IMR-90 (cell line): ENCODE results near the gene FGGY. TPM values are rescaled to one million over a fixed set of nuclear protein-coding genes. Genes with fewer than 3 reads are reported as not detected.
A peak's percentile ranks its signal among the peaks of the same experiment; 100 is the strongest.

Experiments
- ATAC-seq: fragments of 200-7000 bp; cut with Tn5 transposase; 2 replicates; pipeline ENCODE4 v1.9.1; 2020; ENCODE audit warnings: low read depth, mild to moderate bottlenecking, moderate library complexity
- BruUV-seq: library from RNA; stranded (reverse); fragments of 400-500 nt; replicated peaks from 2 replicates; lab custom pipeline; 2021; lab: Mats Ljungman, UMichigan
- CTCF ChIA-PET: fragments of 300-600 bp; formaldehyde crosslinking; extraction: SDS; loops from one replicate; lab custom pipeline; 2021; ENCODE audit warnings: antibody characterized with exemption; lab: Yijun Ruan, JAX
- POLR2A ChIA-PET: fragments of 300-600 bp; sonication (Branson Sonifier 250); formaldehyde crosslinking; loops from one replicate; lab custom pipeline; 2022; ENCODE audit warnings: antibody characterized with exemption; ENCODE audit not compliant: unreplicated experiment; lab: Charles Lee
- DNase-seq: peaks from one replicate; pipeline ENCODE4 v3.0.0; 2013
- H2AFZ ChIP-seq: replicated peaks from 2 replicates; pipeline ENCODE3; 2013; ENCODE audit warnings: low read length, mild to moderate bottlenecking; ENCODE audit not compliant: poor library complexity
- H2AK5ac ChIP-seq: 2 replicates; pipeline ENCODE4 v1.6.1; 2013; ENCODE audit warnings: low read depth, low read length, inconsistent platforms
- H2AK9ac ChIP-seq: replicated peaks from 2 replicates; pipeline ENCODE3; 2013; ENCODE audit warnings: mild to moderate bottlenecking, low read depth, low read length, moderate library complexity; ENCODE audit not compliant: poor library complexity
- H2BK120ac ChIP-seq: 2 replicates; pipeline ENCODE4 v1.6.1; 2013; ENCODE audit warnings: low read depth, low read length, inconsistent platforms
- H2BK15ac ChIP-seq: 3 replicates; pipeline ENCODE4 v1.6.1; 2013; ENCODE audit warnings: low read depth, low read length, inconsistent platforms
- H2BK20ac ChIP-seq: 2 replicates; pipeline ENCODE4 v1.6.1; 2013; ENCODE audit warnings: low read depth, mild to moderate bottlenecking, inconsistent platforms, low read length, moderate library complexity
- H2BK5ac ChIP-seq: 2 replicates; pipeline ENCODE4 v1.6.1; 2013; ENCODE audit warnings: mild to moderate bottlenecking, low read depth, low read length, inconsistent platforms; ENCODE audit not compliant: poor library complexity, severe bottlenecking
- H3K14ac ChIP-seq: replicated peaks from 2 replicates; pipeline ENCODE4 v1.6.1; 2013; ENCODE audit warnings: low read depth, low read length, inconsistent platforms
- H3K18ac ChIP-seq: 2 replicates; pipeline ENCODE4 v1.6.1; 2013; ENCODE audit warnings: low read depth, low read length, control low read depth
- H3K23ac ChIP-seq: 2 replicates; pipeline ENCODE4 v1.6.1; 2013; ENCODE audit warnings: low read depth, low read length, inconsistent platforms
- H3K27ac ChIP-seq: 2 replicates; pipeline ENCODE4 v1.5.1; 2013; ENCODE audit warnings: mild to moderate bottlenecking, control low read depth, low read length; ENCODE audit not compliant: insufficient read depth
- H3K27me3 ChIP-seq: 2 replicates; pipeline ENCODE4 v1.6.1; 2013; ENCODE audit warnings: low read length; ENCODE audit not compliant: control insufficient read depth, insufficient read depth
- H3K36me3 ChIP-seq: 2 replicates; pipeline ENCODE4 v1.6.1; 2013; ENCODE audit warnings: low read length, mixed read lengths; ENCODE audit not compliant: control insufficient read depth, insufficient read depth
- H3K4ac ChIP-seq: 2 replicates; pipeline ENCODE4 v1.6.1; 2013; ENCODE audit warnings: low read depth, low read length, inconsistent platforms
- H3K4me1 ChIP-seq: 2 replicates; pipeline ENCODE4 v1.6.1; 2013; ENCODE audit warnings: low read length, mixed read lengths; ENCODE audit not compliant: control insufficient read depth, insufficient read depth
- H3K4me2 ChIP-seq: 2 replicates; pipeline ENCODE4 v1.6.1; 2013; ENCODE audit warnings: low read depth, mild to moderate bottlenecking, control low read depth, low read length, moderate library complexity
- H3K4me3 ChIP-seq: 2 replicates; pipeline ENCODE4 v1.5.1; 2013; ENCODE audit warnings: low read depth, mild to moderate bottlenecking, control low read depth, low read length, moderate library complexity; ENCODE audit not compliant: insufficient read depth
- H3K56ac ChIP-seq: 2 replicates; pipeline ENCODE4 v1.6.1; 2013; ENCODE audit warnings: low read length, inconsistent platforms; ENCODE audit not compliant: insufficient read depth; ENCODE audit errors: extremely low read depth
- H3K79me1 ChIP-seq, 2 experiments: 2 replicates each; pipeline ENCODE4 v1.6.1; 2013; ENCODE audit warnings: low read length in 2 of 2, inconsistent platforms in 1 of 2, low read depth in 1 of 2
- H3K9ac ChIP-seq: 2 replicates; pipeline ENCODE4 v1.6.1; 2013; ENCODE audit warnings: low read depth, low read length, control low read depth
- H3K9me1 ChIP-seq: 2 replicates; pipeline ENCODE4 v1.6.1; 2013; ENCODE audit warnings: low read length, inconsistent platforms; ENCODE audit not compliant: insufficient read depth
- H3K9me3 ChIP-seq: 2 replicates; pipeline ENCODE4 v1.6.1; 2013; ENCODE audit warnings: low read length; ENCODE audit not compliant: control insufficient read depth, insufficient read depth
- H4K20me1 ChIP-seq: 2 replicates; pipeline ENCODE4 v1.6.1; 2013; ENCODE audit warnings: low read length, inconsistent platforms; ENCODE audit not compliant: insufficient read depth
- H4K5ac ChIP-seq: 2 replicates; pipeline ENCODE4 v1.6.1; 2013; ENCODE audit warnings: mild to moderate bottlenecking, low read depth, low read length, control low read depth
- H4K8ac ChIP-seq, 2 experiments: 2 replicates each; pipeline ENCODE4 v1.6.1; 2013; ENCODE audit warnings: low read depth in 2 of 2, low read length in 2 of 2, control low read depth in 1 of 2, inconsistent platforms in 1 of 2
- H4K91ac ChIP-seq: 2 replicates; pipeline ENCODE4 v1.6.1; 2013; ENCODE audit warnings: low read depth, low read length, inconsistent platforms; ENCODE audit not compliant: insufficient read depth
- BHLHE40 ChIP-seq: fragments of 150-350 bp; IDR thresholded peaks from 2 replicates; pipeline ENCODE4 v1.6.1; 2016; ENCODE audit warnings: mild to moderate bottlenecking, low read depth, low read length
- FOS ChIP-seq: fragments of 150-350 bp; IDR thresholded peaks from 2 replicates; pipeline ENCODE4 v1.6.1; 2016; ENCODE audit warnings: low read depth, low read length
- MAZ ChIP-seq: IDR thresholded peaks from 2 replicates; pipeline ENCODE4 v1.6.1; 2012; ENCODE audit warnings: low read depth, mild to moderate bottlenecking, low read length, improper control_type of control experiment, moderate library complexity, borderline replicate concordance
- WGBS, 2 experiments: methylation state at CpG; one replicate each; pipeline versions ENCODE4 v1.1.5 to v1.1.7; 2013; ENCODE audit warnings: missing lambda C conversion rate in 2 of 2; ENCODE audit not compliant: insufficient read length in 1 of 2; ENCODE audit errors: extremely low coverage in 2 of 2; 5-methylcytosine and 5-hydroxymethylcytosine counted together
- dilution Hi-C: fragments of 300-500 bp; cut with HindIII; formaldehyde crosslinking; loops from one replicate; pipeline ENCODE4 v1.14.3; 2018; ENCODE audit warnings: low sequenced_read_pairs; ENCODE audit not compliant: unreplicated experiment
- in situ Hi-C: fragments of 300-500 bp; cut with MboI; formaldehyde crosslinking; loops from 3 replicates; pipeline ENCODE4 v1.14.3; 2019; ENCODE audit warnings: low sequenced_read_pairs, inconsistent platforms, mixed read lengths
- intact Hi-C: fragments of 100-400 bp; cut with micrococcal nuclease; formaldehyde crosslinking; loops from 2 replicates; pipeline ENCODE4 v1.10.0; 2022
- polyA plus RNA-seq, 3 experiments: library from polyadenylated mRNA; depleted of rRNA; stranded (reverse); fragments of >200 nt; gene quantifications; 2 replicates each; pipeline ENCODE4 v1.2.3, GENCODE V29; 2012; ENCODE audit warnings: low replicate concordance in 1 of 3
- total RNA-seq: library from RNA; depleted of rRNA; stranded (reverse); fragments of >200 nt; gene quantifications from 2 replicates; pipeline ENCODE4 v1.2.3, GENCODE V29; 2012

Gene FGGY
- total and polyA plus RNA-seq, 2 of the 4 experiments (the other 2 are of a cell fraction), result 5.6 to 14.0 TPM

DNA sequence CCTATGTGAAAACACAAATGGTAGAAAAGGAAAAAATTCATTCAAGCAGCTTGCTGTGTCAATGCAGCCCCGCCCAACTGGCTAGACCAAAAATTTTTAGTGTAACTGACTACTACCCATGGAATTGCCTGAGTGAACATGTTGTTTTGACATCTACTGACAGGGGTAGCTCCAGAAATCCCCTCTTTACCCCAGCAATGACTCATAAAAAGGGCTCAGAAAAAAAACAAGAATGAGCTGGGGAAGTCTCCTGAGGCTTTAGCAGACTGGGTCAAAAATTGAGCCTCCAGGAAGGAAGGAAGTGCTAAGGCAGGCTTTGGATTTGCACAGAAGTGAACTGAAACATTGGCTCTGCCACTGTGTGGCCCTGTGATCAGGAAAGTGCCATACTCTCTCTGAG is 24.4 kb upstream of the FGGY start:
- no CpG with 5 or more reads among the region's 1 CpG for WGBS, 2 experiments
- no peaks in the 10 kb centered on the region for H3K4me1 ChIP-seq
- H3K79me1 ChIP-seq, result no peaks in the 10 kb centered on the region

More for the DNA sequence above, 24.4 kb upstream of the FGGY start:
- H2BK5ac ChIP-seq, result no peak overlapping the region
- BruUV-seq, result no TSS peak
- POLR2A ChIA-PET, result no interaction called here
- no peak overlapping the region for H3K4ac ChIP-seq
- no peak overlapping the region for H3K18ac ChIP-seq
- H3K4me2 ChIP-seq, result no peak overlapping the region
- no peak overlapping the region for H2AK5ac ChIP-seq
- no peak overlapping the region for H3K9ac ChIP-seq
- DNase-seq (peak; percentile 75), ATAC-seq (peak; percentile 49; the same call in 1 of the 2 replicates)
- H3K4me3 ChIP-seq, result no peak overlapping the region
- no peak overlapping the region for H4K5ac ChIP-seq
- TF ChIP-seq BHLHE40, result no peak
- TF ChIP-seq MAZ, result no peak
- TF ChIP-seq FOS, result peak; percentile 40; the same call in 1 of the 2 replicates
- in situ Hi-C loops, result no loop called here
- H3K27ac ChIP-seq, result no peak overlapping the region
- H2BK15ac ChIP-seq, result no peak overlapping the region
- dilution Hi-C loops, result no loop called here
- H2BK120ac ChIP-seq, result peak overlapping the region; percentile 31; the same call in 1 of the 2 replicates
- H3K14ac ChIP-seq, result 0 out of 2 replicates have a peak overlapping the region, but pooled peaks have one; percentile 11
- H3K9me1 ChIP-seq, result no peaks in the 10 kb centered on the region
- H2BK20ac ChIP-seq, result no peak overlapping the region
- no peaks in the 10 kb centered on the region for H3K27me3 ChIP-seq
- CTCF ChIA-PET, result interaction anchor here (0.5 to 0.7 kb wide), 2 partner anchors 298 to 480 kb away, joined by 3 read pairs; no protein-coding TSS in a partner anchor
- no peak overlapping the region for H4K91ac ChIP-seq
- H3K9me3 ChIP-seq, result no peaks in the 10 kb centered on the region
- no peak overlapping the region for H3K56ac ChIP-seq
- intact Hi-C loops, result no loop called here
- no peaks in the 10 kb centered on the region for H3K36me3 ChIP-seq
- no peak overlapping the region for H3K23ac ChIP-seq
- H2AFZ ChIP-seq, result peak overlapping the region; percentile 6
- peak overlapping the region in 1 of 2 experiments; percentile 23; a peak in 1 of 4 replicates for H4K8ac ChIP-seq
- no peak overlapping the region for H2AK9ac ChIP-seq
- no peaks in the 10 kb centered on the region for H4K20me1 ChIP-seq
